DMS53 treated with DMSO at 0.1 percent for 48 hours (cell line): ENCODE results near the gene CACNA1A.
"Not testable (repeated sequence)": the region's sequence is repeated elsewhere in the genome, so short reads cannot be mapped to it uniquely, and the experiment has no call there.

Experiments used
- DNase-seq: peaks from one replicate; lab custom pipeline; 2025; ENCODE audit not compliant: unreplicated experiment; lab: John Stamatoyannopoulos, UW

Gene CACNA1A

GRCh38 chr19:13427273-13428051 lies 78.8 kb downstream of the CACNA1A start:
- DNase-seq = no peak

GRCh38 chr19:13425875-13426274 lies 80.4 kb downstream of the CACNA1A start:
- DNase-seq = not testable (repeated sequence)

GRCh38 chr19:13425151-13425550 lies 81.1 kb downstream of the CACNA1A start:
- DNase-seq = no peak

- DNase-seq = no peak
Observed at GRCh38 chr19:13420780-13421179, 85.5 kb downstream of the CACNA1A start.

- no peak for DNase-seq
Observed at GRCh38 chr19:13417054-13417453, 89.2 kb downstream of the CACNA1A start.

DNA sequence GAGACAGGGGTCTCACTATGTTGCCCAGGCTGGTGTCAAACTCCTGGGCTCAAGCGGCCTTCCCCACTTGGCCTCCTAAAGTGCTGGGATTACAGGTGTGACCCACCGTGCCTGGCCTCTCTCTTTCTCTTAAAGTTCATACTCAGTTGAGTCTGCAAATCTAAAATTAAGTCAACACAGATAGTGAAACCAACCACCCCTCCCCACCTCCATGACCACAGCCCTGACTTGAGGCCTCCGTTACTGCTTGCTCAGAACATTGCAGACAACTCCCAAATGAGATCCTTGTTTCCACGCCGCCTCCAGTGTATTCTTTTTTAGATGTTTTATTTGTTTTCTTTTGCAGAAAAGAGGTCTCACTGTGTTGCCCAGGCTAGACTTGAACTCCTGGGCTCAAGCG lies 94.4 kb downstream of the CACNA1A start:
- no peak for DNase-seq

DNA sequence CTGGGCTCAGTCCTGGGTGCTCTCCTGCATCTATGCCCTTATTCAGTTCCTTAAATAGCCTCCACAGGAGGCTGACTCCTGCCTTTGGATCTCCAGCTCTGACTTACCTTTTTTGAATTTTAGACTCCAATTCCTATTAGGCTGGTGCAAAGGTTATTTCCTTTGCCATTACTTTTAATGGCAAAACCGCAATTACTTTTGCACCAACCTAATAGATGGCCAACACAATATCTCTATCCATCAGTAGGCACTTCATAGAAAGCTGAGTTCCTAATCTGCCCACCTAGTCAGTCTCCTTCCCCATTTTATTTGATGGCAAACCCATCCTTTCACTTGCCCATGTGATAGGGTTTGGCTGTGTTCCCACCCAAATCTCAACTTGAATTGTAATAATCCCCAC lies 95.3 kb downstream of the CACNA1A start:
- no peak for DNase-seq

DNA sequence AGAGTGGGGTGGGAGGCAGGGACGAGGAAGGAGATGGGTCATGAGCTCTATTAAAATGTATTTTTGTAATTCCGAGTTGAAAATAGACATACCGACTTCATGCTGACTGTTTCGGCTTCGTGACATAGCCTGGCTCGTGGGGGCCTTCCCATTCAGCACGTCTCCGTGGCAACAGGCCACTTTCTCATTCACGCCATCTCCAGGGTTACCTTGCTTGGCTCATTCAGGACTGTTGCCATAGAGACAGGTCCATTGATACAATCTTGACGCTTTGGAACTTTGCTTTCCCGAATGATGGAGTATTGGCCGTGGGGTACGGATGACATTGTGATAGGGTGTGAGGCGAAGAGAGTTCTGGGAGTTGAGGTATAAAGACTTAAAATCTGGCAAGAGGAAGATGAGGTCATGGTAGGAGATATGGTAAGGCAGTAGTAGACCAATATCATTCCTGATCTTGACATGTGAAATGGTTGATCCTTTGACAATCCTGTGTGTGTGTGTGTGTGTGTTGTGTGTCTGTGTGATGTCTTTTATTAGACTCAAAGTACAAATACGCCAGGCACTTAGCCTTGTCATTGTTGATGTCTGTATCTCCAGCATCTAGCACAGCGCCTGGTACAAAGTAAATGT lies 97.3 kb downstream of the CACNA1A start:
- DNase-seq = no peak

GRCh38 chr19:13404236-13404635 lies 102.0 kb downstream of the CACNA1A start:
- DNase-seq = no peak

GRCh38 chr19:13401388-13401787 lies 104.9 kb downstream of the CACNA1A start:
- no peak for DNase-seq

- DNase-seq = no peak
Observed at GRCh38 chr19:13400296-13400695, 106.0 kb downstream of the CACNA1A start.

DNA sequence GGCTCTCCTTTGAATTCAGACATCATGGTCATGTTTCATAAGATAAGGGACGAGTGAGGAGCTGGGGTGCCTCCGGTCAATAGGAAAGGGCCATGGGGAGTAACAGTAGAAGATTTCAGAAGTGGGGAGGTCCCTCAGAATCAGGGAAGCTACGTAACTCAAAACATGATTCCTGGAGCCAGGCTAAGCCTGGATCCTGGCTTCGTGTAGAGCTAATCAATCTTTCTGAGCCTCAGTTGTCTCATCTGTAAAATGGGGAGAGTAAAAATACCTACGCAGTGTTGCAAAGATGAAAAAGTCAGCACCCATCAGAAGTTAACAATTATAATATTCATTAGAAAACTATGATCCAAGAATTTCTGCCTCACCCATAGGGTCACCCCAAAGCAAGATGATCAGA lies 106.5 kb downstream of the CACNA1A start:
- DNase-seq = no peak

GRCh38 chr19:13398780-13399726 lies 107.2 kb downstream of the CACNA1A start:
- DNase-seq = no peak

DNA sequence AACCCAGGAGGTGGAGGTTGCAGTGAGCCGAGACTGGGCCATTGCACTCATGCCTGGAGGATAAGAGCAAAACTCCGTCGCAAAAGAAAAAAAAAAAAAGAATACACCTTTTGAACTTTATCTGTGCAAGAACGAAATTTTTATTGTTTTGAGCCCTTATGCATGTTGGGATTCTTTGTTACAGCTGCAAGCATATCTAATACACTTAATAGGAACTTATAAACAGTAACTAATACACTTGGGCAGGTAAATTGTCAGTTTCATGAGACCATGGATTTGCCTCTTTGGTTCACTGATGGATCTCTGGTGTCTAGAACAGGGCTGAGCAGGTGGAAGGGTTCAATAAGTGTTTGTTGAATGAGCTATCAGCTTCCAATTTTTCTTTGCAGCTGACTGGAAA lies 108.1 kb downstream of the CACNA1A start:
- DNase-seq = no peak

- DNase-seq = no peak
Observed at GRCh38 chr19:13396250-13397080, 109.8 kb downstream of the CACNA1A start.

GRCh38 chr19:13382633-13382938 lies 123.7 kb downstream of the CACNA1A start:
- DNase-seq = no peak

GRCh38 chr19:13381827-13382632 lies 124.2 kb downstream of the CACNA1A start:
- no peak for DNase-seq

GRCh38 chr19:13376537-13376936 lies 129.7 kb downstream of the CACNA1A start:
- no peak for DNase-seq

DNA sequence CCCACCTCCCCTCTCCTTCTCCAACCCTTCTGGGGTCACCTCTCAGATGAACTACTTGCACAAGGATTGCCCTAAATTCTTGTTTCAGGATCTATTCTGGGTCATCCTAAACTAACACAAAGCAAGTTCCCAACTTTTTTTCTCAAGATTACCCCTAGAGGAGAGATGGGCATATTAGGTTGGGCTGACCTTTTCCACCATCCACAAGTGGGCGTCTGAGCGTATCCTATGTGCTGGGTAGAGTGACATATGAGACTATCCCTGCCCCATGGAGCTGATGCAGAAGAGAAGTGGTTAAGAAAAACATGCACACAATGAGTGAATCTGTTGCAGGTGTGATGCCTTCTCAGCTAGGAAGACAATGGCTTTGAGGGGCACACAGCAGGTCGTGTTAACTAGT lies 132.7 kb downstream of the CACNA1A start:
- no peak for DNase-seq

DNA sequence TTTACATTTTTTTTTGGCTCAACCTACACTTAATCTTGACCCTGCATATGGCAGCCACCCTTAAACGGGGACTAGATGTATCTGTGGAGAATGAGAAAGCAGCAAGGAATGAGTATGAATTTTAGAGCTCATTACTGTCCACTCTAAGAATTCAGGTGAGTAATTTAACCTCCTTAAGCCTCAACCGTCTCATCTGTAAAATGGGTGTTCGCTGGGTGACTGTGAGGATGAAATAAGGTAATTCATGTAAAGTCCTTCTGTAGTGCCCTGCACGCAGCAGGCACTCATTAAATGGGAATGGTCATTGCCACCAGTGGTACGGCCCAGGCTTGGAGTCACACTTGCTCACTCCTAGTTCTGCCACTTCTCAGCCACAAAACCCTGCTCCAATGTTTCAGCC lies 135.3 kb downstream of the CACNA1A start:
- no peak for DNase-seq
